ENCODE data around the gene MYO3B. TPM values are rescaled to one million over a fixed set of nuclear protein-coding genes. Genes with fewer than 3 reads are reported as not detected.
A peak's percentile ranks its signal among the peaks of the same experiment; 100 is the strongest.

MYO3B gene
- total and polyA plus RNA-seq, 8 donors: 0.38 to 1.3 (median 0.52) TPM

- H3K27ac ChIP-seq: no peak overlapping the region
- intact Hi-C loops (cut with DNase I): no loop called here
Observed at GRCh38 chr2:170500770-170501169, 322.8 kb downstream of the MYO3B start.

GRCh38 chr2:170501421-170502043 lies 323.6 kb downstream of the MYO3B start:
- FAIRE-seq (no peak), ATAC-seq (no peak), DNase-seq (no peak)
- TF ChIP-seq CTCF (IDR thresholded peaks at IDR 0.05): no peak
- intact Hi-C loops (cut with DNase I): no loop called here
- WGBS, 2 donors: 60 to 67% methylated on average over 6 of the region's 6 CpGs
- Histone ChIP-seq H3K27ac (no peak overlapping the region), H3K4me1 (no peaks in the 10 kb centered on the region), H3K4me3 (no peak overlapping the region), H3K27me3 (no peaks in the 10 kb centered on the region), H3K36me3 (no peaks in the 10 kb centered on the region), H3K9me3 (no peaks in the 10 kb centered on the region)

More at GRCh38 chr2:170500770-170501169, 322.8 kb downstream of the MYO3B start:
- Histone ChIP-seq H3K27me3 (no peaks in the 10 kb centered on the region), H3K4me1 (no peaks in the 10 kb centered on the region), H3K36me3 (no peaks in the 10 kb centered on the region), H3K4me3 (no peak overlapping the region), H3K9me3 (no peaks in the 10 kb centered on the region)
- peak in 1 of 4 donors; percentile 34 for ATAC-seq
- no peak for FAIRE-seq
- no peak for DNase-seq
- WGBS, 2 donors: 59 to 67% methylated on average over 5 of the region's 5 CpGs
- no peak for TF ChIP-seq CTCF (IDR thresholded peaks at IDR 0.05)

- intact Hi-C loops (cut with DNase I): no loop called here
- DNase-seq (no peak), ATAC-seq (no peak), FAIRE-seq (no peak)
- no peak for TF ChIP-seq CTCF (IDR thresholded peaks at IDR 0.05)
- WGBS, 2 donors: 55 to 60% methylated on average over 8 of the region's 8 CpGs
- Histone ChIP-seq H3K36me3 (no peaks in the 10 kb centered on the region), H3K4me3 (no peak overlapping the region), H3K4me1 (no peaks in the 10 kb centered on the region), H3K27me3 (no peaks in the 10 kb centered on the region), H3K27ac (no peak overlapping the region), H3K9me3 (no peaks in the 10 kb centered on the region)
Observed at GRCh38 chr2:170502361-170503130, 324.6 kb downstream of the MYO3B start.

GRCh38 chr2:170503563-170503962 lies 325.6 kb downstream of the MYO3B start:
- intact Hi-C loops (cut with DNase I): no loop called here
- FAIRE-seq: no peak
- no peak for ATAC-seq
- Histone ChIP-seq H3K4me3 (no peak overlapping the region), H3K27me3 (no peaks in the 10 kb centered on the region), H3K9me3 (no peaks in the 10 kb centered on the region), H3K36me3 (no peaks in the 10 kb centered on the region), H3K4me1 (no peaks in the 10 kb centered on the region), H3K27ac (no peak overlapping the region)
- WGBS, 2 donors: 49 to 56% methylated on average over 3 of the region's 3 CpGs
- no peak for DNase-seq
- TF ChIP-seq CTCF (IDR thresholded peaks at IDR 0.05): no peak

Data from pancreas (tissue), 10 donors.